HG03280 (cell line): ENCODE data around the gene MYD88.

ENCODE experiments used
- ATAC-seq: cut with Tn5 transposase; IDR thresholded peaks from one replicate; pipeline ENCODE4 v1.9.1; 2021; ENCODE audit warnings: mild to moderate bottlenecking, moderate library complexity; ENCODE audit not compliant: unreplicated experiment

Gene MYD88

DNA sequence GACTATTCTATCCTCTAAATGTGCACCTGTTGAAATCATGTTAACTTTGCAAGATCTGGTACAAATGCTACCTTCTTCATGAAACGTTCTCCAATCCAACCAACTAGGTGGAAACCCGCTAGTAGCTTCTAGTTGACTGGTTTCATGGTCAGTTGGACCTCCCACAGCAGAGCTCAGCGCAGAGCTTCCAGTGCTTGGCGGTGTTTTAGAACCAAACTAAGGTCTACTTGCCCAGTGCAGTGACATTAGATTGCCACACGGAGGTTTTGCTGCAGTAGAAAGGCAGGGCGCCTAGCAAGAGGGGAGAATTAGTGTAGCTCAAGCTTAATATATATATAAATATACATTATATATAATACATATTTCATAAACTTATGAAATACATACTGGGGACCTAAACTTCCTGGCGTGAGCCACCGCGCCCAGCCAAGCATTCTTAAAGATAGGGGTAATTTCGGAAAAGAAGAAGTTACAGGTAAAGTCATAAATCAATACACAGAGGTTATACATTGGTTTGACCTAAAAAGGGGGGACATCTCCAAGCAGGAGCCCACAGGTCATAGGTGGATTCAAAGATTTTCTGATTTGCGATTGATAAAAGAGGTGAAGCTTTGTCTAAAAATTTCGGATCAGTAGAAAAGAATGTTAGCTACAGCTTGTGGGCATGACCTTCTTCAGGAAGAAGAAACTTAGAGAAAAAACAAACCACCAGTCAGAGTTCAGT is 24.8 kb downstream of the MYD88 start:
- ATAC-seq: no peak

DNA sequence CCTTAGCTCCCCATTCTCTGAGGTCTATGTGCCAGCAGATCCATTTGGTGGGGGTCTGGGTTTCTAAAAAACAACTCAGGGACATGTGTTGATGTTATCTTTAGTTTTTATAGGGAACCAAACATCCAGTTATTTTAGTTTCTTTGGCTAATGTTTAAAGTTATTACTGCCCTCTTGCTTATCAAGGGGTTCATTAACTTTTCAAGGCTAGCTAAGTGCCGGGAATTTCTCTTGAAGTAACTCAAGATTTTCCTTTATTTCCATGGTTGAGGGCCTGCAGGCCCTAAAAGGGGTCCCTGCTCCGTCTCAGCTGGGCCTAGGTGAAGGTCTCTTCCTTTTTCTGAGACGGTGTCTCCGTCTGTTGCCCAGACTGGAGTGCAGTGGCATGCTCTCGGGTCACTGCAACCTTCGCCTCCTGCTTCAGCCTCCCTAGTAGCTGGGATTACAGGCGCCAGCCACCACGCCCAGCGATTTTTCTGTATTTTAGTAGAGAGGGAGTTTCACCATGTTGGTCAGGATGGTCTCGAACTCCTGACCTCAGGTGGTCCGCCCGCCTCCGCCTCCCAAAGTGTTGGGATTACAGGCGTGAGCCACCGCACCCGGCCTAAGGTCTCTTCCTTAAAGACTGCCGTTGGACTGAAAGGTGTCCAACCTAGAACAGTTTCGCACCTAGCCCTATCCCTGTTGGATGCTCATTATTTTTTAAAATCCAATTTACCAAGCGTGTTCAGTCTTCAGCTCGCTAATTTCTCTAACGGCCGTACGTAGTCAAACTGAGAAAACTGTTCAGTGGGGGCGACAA is 25.6 kb downstream of the MYD88 start:
- no peak for ATAC-seq

DNA sequence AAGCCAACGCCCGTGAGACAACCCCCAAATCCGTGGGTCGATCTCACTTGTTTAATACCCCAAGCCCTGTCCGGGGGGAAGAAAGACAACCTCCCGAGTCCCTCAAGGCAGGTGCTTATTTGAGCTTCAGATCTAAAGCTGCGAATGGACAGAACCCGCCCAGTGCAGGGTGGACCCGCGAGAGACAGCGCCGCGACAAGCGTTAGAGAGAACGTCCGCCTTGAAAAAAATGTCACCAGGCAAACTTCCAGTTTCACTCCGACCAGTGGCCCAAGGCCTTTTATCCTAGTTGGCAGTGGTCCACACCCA is 26.1 kb downstream of the MYD88 start:
- ATAC-seq: peak; percentile 12

DNA sequence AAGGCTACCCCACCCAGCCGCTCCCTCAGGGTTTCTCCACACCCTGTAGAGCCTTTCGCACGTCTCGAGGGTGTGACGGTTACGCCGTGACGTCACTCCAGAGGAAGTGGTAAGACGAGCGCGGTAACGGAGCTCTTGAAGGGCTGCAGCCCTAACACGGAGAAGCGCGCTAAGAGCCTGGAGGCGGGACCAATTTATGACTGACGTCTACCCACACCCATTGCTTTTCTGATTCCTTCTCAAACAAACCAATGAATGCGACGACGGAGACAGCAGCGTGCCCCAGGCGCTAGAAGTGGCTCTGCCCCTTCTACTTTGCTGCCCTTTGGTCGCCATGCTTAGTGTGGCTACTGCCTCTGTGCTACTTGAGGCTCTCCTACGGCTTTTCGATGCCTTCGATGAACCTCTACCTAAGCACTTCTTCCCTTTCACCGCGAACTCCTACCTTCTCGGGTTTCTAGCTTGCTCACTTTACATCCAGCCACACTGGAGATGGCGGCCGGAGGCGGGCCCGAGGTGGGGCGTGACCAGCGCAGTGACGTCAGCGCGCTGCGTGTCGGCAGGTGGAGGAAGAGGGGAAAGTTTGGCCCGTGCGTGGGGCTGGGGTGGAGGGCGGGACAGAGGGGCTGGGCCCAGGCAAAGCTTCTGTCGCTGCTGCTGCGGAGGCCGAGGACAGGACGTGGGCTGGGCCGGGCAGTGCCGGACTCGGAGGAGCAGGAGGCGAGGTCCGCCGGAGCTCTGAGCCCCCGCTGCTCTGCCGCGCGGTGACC is 26.7 kb downstream of the MYD88 start, which contains the start of gene OXSR1:
TSS of gene OXSR1 (plus strand) at position 586 of the 770 bp plus-strand sequence. CDS start 340 bp downstream, outside the sequence.
- ATAC-seq: peak; percentile 90

DNA sequence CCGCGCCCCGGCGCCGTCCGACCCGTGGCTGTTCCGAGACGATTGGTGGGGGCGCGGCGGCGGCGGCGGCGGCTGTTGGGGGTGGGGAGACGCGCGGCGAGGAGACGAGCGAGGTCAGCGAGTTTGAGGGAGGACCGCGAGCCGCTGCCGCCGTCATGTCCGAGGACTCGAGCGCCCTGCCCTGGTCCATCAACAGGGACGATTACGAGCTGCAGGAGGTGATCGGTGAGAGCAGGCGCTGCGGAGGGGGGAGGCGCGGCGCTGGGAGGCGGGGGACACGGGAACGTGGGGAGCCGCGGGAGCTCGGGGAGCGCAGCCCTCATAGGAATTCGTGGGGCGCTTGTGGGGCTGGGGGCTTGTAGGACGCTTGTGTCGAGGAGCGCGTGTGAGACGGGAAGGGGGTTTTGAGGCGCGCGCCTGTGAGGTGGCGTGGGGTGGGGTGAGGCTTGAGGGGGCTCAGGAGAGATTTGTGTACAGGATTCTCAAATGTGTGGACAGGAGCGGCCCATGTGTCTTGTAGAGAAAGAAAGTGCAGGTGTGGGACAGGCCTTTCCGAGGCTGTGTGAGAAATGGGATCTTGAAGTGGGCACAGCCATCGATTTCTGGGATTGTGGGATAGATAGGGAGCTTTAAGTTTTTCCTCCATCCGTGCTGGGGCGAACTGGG is 27.4 kb downstream of the MYD88 start:
- no peak for ATAC-seq

DNA sequence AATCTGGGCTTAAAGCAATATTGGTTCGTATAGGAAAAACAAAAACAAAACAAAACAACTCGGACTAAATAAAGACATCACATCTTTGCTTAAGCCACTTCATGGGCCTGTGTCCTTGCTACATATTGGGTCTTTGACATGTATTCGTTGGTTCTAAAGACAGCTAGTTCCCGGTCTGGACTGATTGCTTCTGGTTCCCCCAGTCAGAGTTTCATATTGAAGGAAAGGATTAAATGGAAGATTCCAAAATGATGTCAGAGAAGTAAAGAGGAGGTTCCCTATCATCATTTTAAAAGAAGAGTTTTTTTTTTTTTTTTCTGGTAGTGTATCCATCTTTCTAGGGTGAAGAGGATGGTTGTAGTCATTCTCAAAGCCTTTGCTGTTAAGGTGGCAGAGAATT is 29.1 kb downstream of the MYD88 start:
- no peak for ATAC-seq

DNA sequence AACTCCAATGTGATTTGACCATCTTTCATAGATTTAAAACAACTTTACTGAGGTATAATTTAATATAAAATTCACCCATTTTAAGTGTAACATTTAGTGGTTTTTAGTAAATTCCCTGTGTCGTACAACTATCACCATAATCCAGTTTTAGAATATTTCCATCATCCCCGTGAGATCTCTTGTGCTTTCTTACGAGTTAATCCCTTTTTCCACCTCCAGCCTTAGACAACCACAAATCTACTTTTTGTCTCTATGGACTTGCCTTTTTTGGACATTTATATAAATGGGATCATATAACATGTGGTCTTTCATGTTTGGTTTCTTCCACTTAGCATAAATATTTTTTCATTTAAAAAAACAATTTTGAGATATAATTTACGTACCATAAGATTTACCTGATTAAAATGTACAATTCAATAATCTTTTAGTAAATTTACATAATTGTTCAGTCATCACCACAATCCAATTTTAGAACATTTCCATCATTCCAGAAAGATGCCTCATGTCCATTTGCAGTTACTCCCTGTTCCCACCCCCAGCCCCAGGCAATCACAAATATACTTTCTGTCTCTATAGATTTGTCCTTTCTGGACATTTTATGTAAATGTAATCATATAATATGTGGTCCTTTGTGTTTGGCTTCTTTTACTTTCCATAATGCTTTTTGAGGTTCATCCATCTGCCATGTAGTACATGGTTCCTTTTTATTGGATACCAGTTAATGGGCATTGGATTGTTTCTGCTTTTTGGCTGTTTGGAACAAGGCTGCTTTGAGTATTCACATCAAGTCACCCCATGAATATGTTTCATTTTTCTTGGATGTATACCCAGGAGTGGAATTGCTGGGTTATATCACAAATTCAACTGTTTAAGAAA is 29.9 kb downstream of the MYD88 start:
- ATAC-seq: no peak

DNA sequence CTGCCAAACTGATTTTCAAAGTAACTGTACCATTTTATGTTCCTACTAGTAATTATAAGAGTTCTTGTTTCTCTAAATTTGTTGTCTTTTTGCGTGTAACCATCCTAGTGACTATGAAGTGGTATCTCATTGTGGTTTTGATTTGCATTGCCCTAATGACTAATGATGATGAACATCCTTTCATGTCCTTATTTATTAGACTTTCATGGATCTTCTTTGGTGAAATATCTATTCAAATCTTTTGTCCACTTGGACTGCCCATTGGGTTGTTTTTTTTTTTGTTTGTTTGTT is 30.5 kb downstream of the MYD88 start:
- no peak for ATAC-seq

DNA sequence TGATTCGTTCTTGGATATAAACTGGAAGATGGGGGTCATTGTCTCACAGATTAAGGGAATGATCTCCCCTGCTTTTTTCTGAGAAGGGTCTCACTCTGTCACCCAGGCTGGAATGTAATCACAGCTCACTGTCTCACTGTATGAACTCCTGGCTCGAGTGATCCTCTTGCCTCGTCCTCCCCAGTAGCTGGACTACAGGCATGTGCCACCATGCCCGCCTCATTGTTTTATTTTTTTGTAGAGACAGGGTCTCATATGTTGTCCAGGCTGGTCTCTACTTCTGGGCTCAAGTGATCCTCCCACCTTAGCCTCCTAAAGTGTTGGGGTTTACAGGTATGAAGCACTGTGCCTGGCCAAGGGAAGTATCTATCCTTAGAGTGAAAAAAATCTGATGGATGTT is 32.3 kb downstream of the MYD88 start:
- ATAC-seq: no peak

DNA sequence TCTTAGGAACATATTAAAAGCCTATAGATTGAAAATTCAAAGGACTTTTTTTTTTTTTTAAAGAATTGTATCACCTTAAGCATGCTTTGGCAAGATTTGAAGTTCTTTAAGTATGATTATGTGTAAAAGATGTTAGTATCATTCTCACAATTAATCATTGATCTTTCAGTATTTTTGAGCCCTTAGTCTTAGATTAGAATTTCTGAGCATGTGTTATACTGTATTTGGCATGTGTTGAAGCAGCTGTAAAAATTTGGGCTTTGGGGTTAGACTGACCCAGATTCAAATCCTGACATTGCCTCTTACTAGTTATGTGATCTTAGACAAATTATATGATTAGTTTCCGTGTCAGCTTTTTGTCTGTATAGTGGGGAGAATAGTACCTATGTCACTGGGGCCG is 33.2 kb downstream of the MYD88 start:
- ATAC-seq: no peak

DNA sequence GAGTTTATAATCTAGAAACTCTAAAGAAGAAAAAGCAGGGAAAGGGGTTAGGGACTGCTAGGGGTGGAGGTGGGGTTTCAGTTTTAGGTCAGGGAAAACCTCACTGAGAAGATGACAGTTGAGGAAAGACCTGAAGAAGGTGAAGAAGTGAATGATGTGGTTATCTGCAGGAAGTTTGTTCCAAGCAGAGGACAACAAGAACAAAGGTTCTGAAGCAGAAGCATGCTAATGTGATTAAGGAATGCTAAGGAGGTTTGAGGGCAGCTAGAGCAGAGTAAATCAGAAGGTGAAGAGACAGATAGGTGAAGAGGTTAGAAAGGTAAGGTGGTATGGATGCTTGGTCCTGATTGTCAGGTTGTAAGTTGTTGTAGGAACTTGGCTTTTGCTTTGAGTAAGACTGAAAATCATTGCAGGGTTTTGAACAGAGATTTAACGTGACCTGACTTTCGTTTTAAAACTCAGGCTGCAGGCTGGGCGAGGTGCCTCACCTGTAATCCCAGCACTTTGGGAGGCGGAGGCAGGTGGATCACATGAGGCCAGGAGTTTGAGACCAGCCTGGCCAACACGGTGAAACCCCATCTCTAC is 35.5 kb downstream of the MYD88 start:
- ATAC-seq: peak; percentile 42

DNA sequence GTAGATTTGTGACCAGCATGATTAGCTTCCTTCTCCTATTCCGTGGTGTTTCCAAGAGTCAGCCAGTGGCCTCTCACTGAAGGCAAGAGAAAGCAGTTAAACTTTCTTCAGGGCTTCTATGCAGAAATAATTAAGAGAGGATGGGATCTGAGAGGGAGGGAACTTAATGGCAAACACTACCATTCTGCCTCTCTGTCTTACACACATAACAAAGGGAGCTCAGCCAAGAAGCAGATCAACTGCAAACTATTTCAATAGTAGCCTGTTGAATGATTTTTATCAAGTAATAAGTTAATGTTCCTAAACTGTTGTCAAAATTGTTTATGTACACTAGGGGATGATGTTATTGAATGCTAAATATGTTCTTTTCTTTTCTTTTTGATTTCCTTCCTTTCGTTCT is 38.7 kb downstream of the MYD88 start:
- ATAC-seq: no peak

DNA sequence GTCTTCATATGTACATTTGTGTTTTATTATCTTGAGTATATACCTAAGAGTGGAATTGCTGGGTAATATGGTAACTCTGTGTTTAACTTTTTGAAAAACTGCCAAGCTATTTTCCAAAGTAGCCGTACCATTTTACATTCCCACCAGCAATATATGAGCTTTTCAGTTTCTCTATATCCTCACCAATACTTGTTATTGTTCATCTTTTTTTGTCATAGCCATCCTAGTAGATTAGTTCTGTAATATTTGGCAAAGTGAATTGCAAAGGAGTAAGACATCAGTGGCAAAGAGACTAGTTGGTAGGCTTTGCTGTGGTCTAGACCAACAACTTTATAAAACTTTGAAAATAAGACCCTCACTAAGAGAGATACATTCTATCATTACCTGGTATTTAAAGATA is 48.3 kb downstream of the MYD88 start:
- no peak for ATAC-seq

DNA sequence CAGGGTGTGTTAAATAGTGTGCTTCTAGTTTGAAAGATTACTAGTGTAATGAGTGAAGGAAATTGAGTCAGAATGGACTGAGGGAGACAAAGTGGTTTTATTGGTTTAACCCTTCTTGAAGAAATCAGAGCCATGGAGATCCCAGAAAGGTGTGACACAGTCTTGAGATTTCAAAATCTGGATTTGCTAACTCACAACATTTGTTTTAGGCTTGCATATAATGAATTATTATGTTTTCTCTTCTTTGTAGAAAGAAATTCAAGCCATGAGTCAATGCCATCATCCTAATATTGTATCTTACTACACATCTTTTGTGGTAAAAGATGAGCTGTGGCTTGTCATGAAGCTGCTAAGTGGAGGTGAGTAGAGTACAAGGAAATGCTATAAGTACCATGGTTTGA is 52.0 kb downstream of the MYD88 start:
- no peak for ATAC-seq
